ENCODE data around the gene WDR37.

The WDR37 gene

GRCh38 chr10:1078668-1079067 lies 22.5 kb downstream of the WDR37 start:
- Histone ChIP-seq H3K27me3 (replicated peaks; ENCODE audit: control insufficient read depth, insufficient read depth, low read length) (no peaks in the 10 kb centered on the region), H3K36me3 (ENCODE audit: control insufficient read depth, insufficient read depth, low read length) (peaks cover 8% of the 10 kb centered on the region), H3K4me3 (replicated peaks; ENCODE audit: low read depth, low read length) (no peak overlapping the region)
- DNase-seq (ENCODE audit: extremely low read depth, insufficient read length), result no peak
- no peak for TF ChIP-seq CTCF (IDR thresholded peaks at IDR 0.05; ENCODE audit: insufficient read depth, low read length, poor library complexity, severe bottlenecking)

GRCh38 chr10:1083581-1083980 lies 27.4 kb downstream of the WDR37 start:
- Histone ChIP-seq H3K36me3 (ENCODE audit: control insufficient read depth, insufficient read depth, low read length) (peaks cover 30% of the 10 kb centered on the region), H3K4me3 (replicated peaks; ENCODE audit: low read depth, low read length) (no peak overlapping the region), H3K27me3 (replicated peaks; ENCODE audit: control insufficient read depth, insufficient read depth, low read length) (no peaks in the 10 kb centered on the region)
- TF ChIP-seq CTCF (IDR thresholded peaks at IDR 0.05; ENCODE audit: insufficient read depth, low read length, poor library complexity, severe bottlenecking), result no peak
- DNase-seq (ENCODE audit: extremely low read depth, insufficient read length), result no peak

- Histone ChIP-seq H3K27me3 (replicated peaks; ENCODE audit: control insufficient read depth, insufficient read depth, low read length) (no peaks in the 10 kb centered on the region), H3K4me3 (replicated peaks; ENCODE audit: low read depth, low read length) (no peak overlapping the region), H3K36me3 (ENCODE audit: control insufficient read depth, insufficient read depth, low read length) (peaks cover 34% of the 10 kb centered on the region)
- DNase-seq (ENCODE audit: extremely low read depth, insufficient read length), result no peak
- TF ChIP-seq CTCF (IDR thresholded peaks at IDR 0.05; ENCODE audit: insufficient read depth, low read length, poor library complexity, severe bottlenecking), result no peak
Observed at GRCh38 chr10:1084011-1084950, 28.1 kb downstream of the WDR37 start.

- TF ChIP-seq CTCF (IDR thresholded peaks at IDR 0.05; ENCODE audit: insufficient read depth, low read length, poor library complexity, severe bottlenecking), result no peak
- no peak overlapping the region for H3K4me3 ChIP-seq (replicated peaks; ENCODE audit: low read depth, low read length)
- H3K36me3 ChIP-seq (ENCODE audit: control insufficient read depth, insufficient read depth, low read length), result peaks cover 31% of the 10 kb centered on the region
- H3K27me3 ChIP-seq (replicated peaks; ENCODE audit: control insufficient read depth, insufficient read depth, low read length), result no peaks in the 10 kb centered on the region
- DNase-seq (ENCODE audit: extremely low read depth, insufficient read length), result no peak
Observed at GRCh38 chr10:1085258-1085657, 29.1 kb downstream of the WDR37 start.

- TF ChIP-seq CTCF (IDR thresholded peaks at IDR 0.05; ENCODE audit: insufficient read depth, low read length, poor library complexity, severe bottlenecking), result no peak
- Histone ChIP-seq H3K27me3 (replicated peaks; ENCODE audit: control insufficient read depth, insufficient read depth, low read length) (no peaks in the 10 kb centered on the region), H3K36me3 (ENCODE audit: control insufficient read depth, insufficient read depth, low read length) (peaks cover 37% of the 10 kb centered on the region), H3K4me3 (replicated peaks; ENCODE audit: low read depth, low read length) (no peak overlapping the region)
- no peak for DNase-seq (ENCODE audit: extremely low read depth, insufficient read length)
Observed at GRCh38 chr10:1086787-1087186, 30.6 kb downstream of the WDR37 start.

Data from GM06990 (cell line).